Esophagus squamous epithelium (tissue), 5 donors: ENCODE measurements around the gene WASHC4. TPM values are rescaled to one million over a fixed set of nuclear protein-coding genes. Genes with fewer than 3 reads are reported as not detected.

ENCODE experiments used
- DNase-seq: peaks from one replicate; lab custom pipeline; 2025; lab: John Stamatoyannopoulos, UW
- H3K27ac ChIP-seq, 4 donors: fragments of 200-600 bp; sonication (generic); one replicate each; pipeline ENCODE4 v1.5.1; 2016 to 2019; ENCODE audit warnings: mild to moderate bottlenecking in 1 of 4
- H3K27me3 ChIP-seq, 4 donors: fragments of 200-600 bp; sonication (generic); 1 replicate in 3 of 4; 2 replicates in 1 of 4; pipeline versions ENCODE4 v1.5.1 to v1.6.0; 2017 to 2021; ENCODE audit warnings: antibody characterized with exemption in 1 of 4
- H3K36me3 ChIP-seq, 3 donors: fragments of 200-600 bp; sonication (generic); one replicate each; pipeline ENCODE4 v1.5.1; 2016 to 2019
- H3K4me1 ChIP-seq, 3 donors: fragments of 200-600 bp; sonication (generic); one replicate each; pipeline ENCODE4 v1.5.1; 2017 to 2019
- H3K4me3 ChIP-seq, 4 donors: fragments of 200-600 bp; sonication (generic); 1 replicate in 3 of 4; 2 replicates in 1 of 4; pipeline ENCODE4 v1.5.1; 2016 to 2019; ENCODE audit warnings: mild to moderate bottlenecking in 2 of 4, moderate library complexity in 1 of 4
- H3K9me3 ChIP-seq, 3 donors: fragments of 200-600 bp; sonication (generic); one replicate each; pipeline ENCODE4 v1.5.1; 2016 to 2019
- CTCF ChIP-seq, 6 experiments: fragments of 450-650 bp in 4 of 6; fragments of 200-600 bp in 2 of 6; sonication (generic) in 2 of 6; IDR thresholded peaks; one replicate each; pipeline ENCODE4 v1.5.1; 2016 to 2019; ENCODE audit warnings: antibody characterized with exemption in 6 of 6, mild to moderate bottlenecking in 4 of 6, moderate library complexity in 4 of 6
- POLR2A ChIP-seq, 4 donors: fragments of 450-650 bp; IDR thresholded peaks; one replicate each; pipeline ENCODE4 v1.6.1; 2017; ENCODE audit warnings: antibody characterized with exemption in 4 of 4, mild to moderate bottlenecking in 4 of 4, moderate library complexity in 3 of 4
- WGBS, 2 donors: methylation state at CpG; one replicate each; pipeline ENCODE4 v1.1.5; 2018; 5-methylcytosine and 5-hydroxymethylcytosine counted together
- intact Hi-C: fragments of 100-400 bp; cut with DNase I; formaldehyde crosslinking; loops from one replicate; pipeline ENCODE4 v1.15.0; 2022
- total RNA-seq, 4 donors: library from RNA; depleted of rRNA; stranded (reverse); fragments of >200 nt; gene quantifications; one replicate each; pipeline ENCODE4 v1.1.0, GENCODE V29; 2016
- donor health status: DM: yes; HTN: yes; CAD: no.

WASHC4 gene
- total RNA-seq, 4 donors from 2014 or later: 22.8 to 42.3 (median 36.8) TPM

- TF ChIP-seq POLR2A (IDR thresholded peaks at IDR 0.05) (no peak), CTCF (IDR thresholded peaks at IDR 0.05) (no peak)
- Histone ChIP-seq H3K27me3 (no peaks in the 10 kb centered on the region), H3K4me3 (no peak overlapping the region), H3K36me3 (peaks cover 14 to 98% (median 27%) of the 10 kb centered on the region in 3 donors), H3K4me1 (peaks cover 0 to 8% (median 0%) of the 10 kb centered on the region in 3 donors), H3K27ac (no peak overlapping the region), H3K9me3 (no peaks in the 10 kb centered on the region)
- 89 to 93% methylated on average over 3 of the region's 3 CpGs for WGBS, 2 donors
- intact Hi-C loops: no loop called here
- DNase-seq: no peak
Observed at GRCh38 chr12:105162174-105162573, 54.6 kb downstream of the WASHC4 start.

DNA sequence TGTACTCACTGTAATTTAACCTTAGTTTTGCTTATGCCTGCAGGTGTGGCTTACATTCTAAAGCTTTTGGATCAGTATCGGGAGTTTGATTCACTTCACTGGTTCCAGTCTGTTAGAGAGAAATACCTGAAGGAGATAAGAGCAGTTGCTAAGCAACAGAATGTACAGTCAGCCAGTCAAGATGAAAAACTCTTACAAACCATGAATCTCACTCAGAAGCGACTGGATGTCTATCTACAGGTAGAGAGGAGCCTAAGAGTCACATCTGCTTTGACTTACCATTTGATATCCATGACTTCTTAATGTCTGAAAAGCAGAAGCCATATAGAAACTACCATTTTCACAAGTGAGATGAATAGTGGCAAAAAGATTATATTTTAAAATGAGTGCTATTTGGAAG is 56.5 kb downstream of the WASHC4 start:
- peaks cover 0 to 8% (median 0%) of the 10 kb centered on the region in 3 donors for H3K4me1 ChIP-seq
- no peak overlapping the region for H3K4me3 ChIP-seq
- no peaks in the 10 kb centered on the region for H3K9me3 ChIP-seq
- intact Hi-C loops: no loop called here
- peaks cover 13 to 100% (median 27%) of the 10 kb centered on the region in 3 donors for H3K36me3 ChIP-seq
- no peaks in the 10 kb centered on the region for H3K27me3 ChIP-seq
- H3K27ac ChIP-seq: no peak overlapping the region
- 74 to 83% methylated on average over 2 of the region's 2 CpGs for WGBS, 2 donors
- TF ChIP-seq CTCF (IDR thresholded peaks at IDR 0.05): no peak
- DNase-seq: no peak

DNA sequence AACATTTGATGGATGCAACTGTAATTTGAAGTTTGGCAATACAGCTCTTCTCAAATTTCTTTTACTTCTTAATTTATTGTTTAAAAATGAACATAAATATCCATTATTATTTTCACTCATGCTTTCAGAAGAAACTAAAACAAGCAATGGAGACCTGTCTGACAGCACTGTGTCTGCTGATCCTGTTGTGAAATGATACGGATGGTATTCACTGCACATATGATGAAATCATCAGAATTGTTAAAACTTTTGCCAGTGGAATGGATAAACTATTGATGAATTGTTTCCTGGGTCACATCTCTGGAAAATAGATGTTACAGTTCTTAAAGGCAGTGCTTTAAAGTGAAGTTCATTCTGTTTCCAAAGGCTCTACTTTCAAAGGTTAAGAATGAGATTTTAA is 59.2 kb downstream of the WASHC4 start:
- 57 to 69% methylated on average over 1 of the region's 1 CpG for WGBS, 2 donors
- no peaks in the 10 kb centered on the region for H3K27me3 ChIP-seq
- H3K27ac ChIP-seq: no peak overlapping the region
- no peak overlapping the region for H3K4me3 ChIP-seq
- H3K36me3 ChIP-seq: peaks cover 11 to 99% (median 22%) of the 10 kb centered on the region in 3 donors
- intact Hi-C loops: no loop called here
- TF ChIP-seq CTCF (IDR thresholded peaks at IDR 0.05) (no peak), POLR2A (IDR thresholded peaks at IDR 0.05) (no peak)
- peaks cover 0 to 8% (median 0%) of the 10 kb centered on the region in 3 donors for H3K4me1 ChIP-seq
- H3K9me3 ChIP-seq: no peaks in the 10 kb centered on the region
- DNase-seq: no peak

DNA sequence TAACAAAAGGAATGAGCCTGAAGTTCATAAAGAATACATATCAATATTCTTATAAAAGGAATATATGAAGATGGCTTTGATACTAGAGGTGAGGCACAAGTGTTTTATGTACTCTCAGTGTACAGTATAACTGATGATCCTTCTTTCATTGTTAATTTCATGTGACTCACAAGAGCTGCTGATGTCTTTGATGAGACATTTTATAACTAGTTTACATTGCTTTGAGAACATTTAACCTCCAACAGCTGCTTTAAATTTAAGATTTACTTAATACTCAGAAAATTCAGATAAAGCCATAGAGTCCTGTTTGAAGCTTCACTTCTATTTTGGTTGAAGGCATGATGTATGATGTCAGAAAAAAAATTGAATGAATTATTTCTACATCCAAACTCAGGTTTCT is 59.8 kb downstream of the WASHC4 start:
- H3K27me3 ChIP-seq: no peaks in the 10 kb centered on the region
- H3K4me3 ChIP-seq: no peak overlapping the region
- no peaks in the 10 kb centered on the region for H3K9me3 ChIP-seq
- peaks cover 0 to 8% (median 0%) of the 10 kb centered on the region in 3 donors for H3K4me1 ChIP-seq
- H3K36me3 ChIP-seq: peaks cover 7 to 98% (median 22%) of the 10 kb centered on the region in 3 donors
- intact Hi-C loops: no loop called here
- TF ChIP-seq POLR2A (IDR thresholded peaks at IDR 0.05) (no peak), CTCF (IDR thresholded peaks at IDR 0.05) (no peak)
- H3K27ac ChIP-seq: no peak overlapping the region
- DNase-seq: no peak

GRCh38 chr12:105168006-105168405 is 60.5 kb downstream of the WASHC4 start:
- DNase-seq: no peak
- intact Hi-C loops: no loop called here
- peaks cover 0 to 8% (median 0%) of the 10 kb centered on the region in 3 donors for H3K4me1 ChIP-seq
- no peaks in the 10 kb centered on the region for H3K9me3 ChIP-seq
- H3K27me3 ChIP-seq: no peaks in the 10 kb centered on the region
- H3K27ac ChIP-seq: no peak overlapping the region
- no peak overlapping the region for H3K4me3 ChIP-seq
- H3K36me3 ChIP-seq: peaks cover 0 to 97% (median 19%) of the 10 kb centered on the region in 3 donors
- TF ChIP-seq CTCF (IDR thresholded peaks at IDR 0.05) (no peak), POLR2A (IDR thresholded peaks at IDR 0.05) (no peak)
